ENCODE measurements around the gene POLA2. TPM values are rescaled to one million over a fixed set of nuclear protein-coding genes. Genes with fewer than 3 reads are reported as not detected.

POLA2 gene
- total RNA-seq, 1 experiment from 2014 or later = 37.7 TPM

- H3K4me3 Mint-ChIP-seq = no peak overlapping the region
- Histone ChIP-seq H3T11ph (ENCODE audit: low read length) (no peak overlapping the region), H4K5ac (ENCODE audit: insufficient read length, low read depth, low read length) (no peak overlapping the region), H3K9me3 (ENCODE audit: control insufficient read depth, low read depth, low read length) (no peaks in the 10 kb centered on the region), H2BK20ac (ENCODE audit: low read depth, low read length, poor library complexity, severe bottlenecking) (no peak overlapping the region), H2AFZ (ENCODE audit: low read length) (no peak overlapping the region), H3K27ac (ENCODE audit: insufficient read length, low read depth, low read length) (no peak overlapping the region), H3K27me3 (ENCODE audit: insufficient read depth, low read length) (no peaks in the 10 kb centered on the region), H3K9ac (ENCODE audit: extremely low read depth, insufficient read length, low read length) (no peak overlapping the region), H3K4me2 (ENCODE audit: insufficient read depth, insufficient read length, low read length) (no peak overlapping the region), H3K4me1 (ENCODE audit: insufficient read depth, low read length) (no peaks in the 10 kb centered on the region), H2BK5ac (ENCODE audit: insufficient read length, low read length) (no peak overlapping the region), H3K79me2 (ENCODE audit: insufficient read depth, low read length) (no peaks in the 10 kb centered on the region), H4K8ac (replicated peaks; ENCODE audit: insufficient read length, low read depth, low read length) (no peak overlapping the region), H2BK15ac (ENCODE audit: low read depth, low read length) (no peak overlapping the region), H3K18ac (ENCODE audit: insufficient read length, low read depth, low read length) (no peak overlapping the region), H2AK5ac (ENCODE audit: insufficient read length, low read length) (no peak overlapping the region), H3K14ac (ENCODE audit: insufficient read depth, low read length) (no peak overlapping the region), H4K20me1 (ENCODE audit: control insufficient read depth, insufficient read depth, insufficient read length) (no peaks in the 10 kb centered on the region), H2BK120ac (ENCODE audit: low read depth, low read length, poor library complexity, severe bottlenecking) (no peak overlapping the region), H3K23ac (ENCODE audit: insufficient read length, low read depth, low read length) (no peak overlapping the region), H2BK12ac (ENCODE audit: insufficient read length, low read depth, low read length) (no peak overlapping the region), H3K79me1 (ENCODE audit: insufficient read depth, low read depth, low read length, poor library complexity, severe bottlenecking) (no peaks in the 10 kb centered on the region), H3K23me2 (ENCODE audit: insufficient read length, low read depth, low read length, poor library complexity, severe bottlenecking) (no peaks in the 10 kb centered on the region), H4K91ac (ENCODE audit: insufficient read length, low read depth, low read length) (no peak overlapping the region), H3K4ac (ENCODE audit: low read depth, low read length) (no peak overlapping the region), H3K56ac (ENCODE audit: insufficient read length, low read depth, low read length) (no peak overlapping the region)
- DNase-seq = peak; percentile 67
- WGBS (ENCODE audit: extremely low coverage, insufficient read length, low lambda C conversion rate) = no CpG with 5 or more reads among the region's 6 CpGs
- H3K9me3 Mint-ChIP-seq = no peaks in the 10 kb centered on the region
- H3K27ac Mint-ChIP-seq = no peak overlapping the region
- TF ChIP-seq CTCF (conservative IDR thresholded peaks at IDR 0.05) = peak; percentile 83
- peaks cover 21 to 68% (median 56%) of the 10 kb centered on the region in 3 experiments; a peak in 6 of 7 replicates for H3K36me3 Mint-ChIP-seq (ENCODE audit: insufficient read depth in 1 of 3, low read depth in 3 of 3)
- no peaks in the 10 kb centered on the region for H3K27me3 Mint-ChIP-seq (ENCODE audit: low read depth)
- peaks cover 0 to 3% of the 10 kb centered on the region in 2 experiments; a peak in 1 of 4 replicates for H3K4me1 Mint-ChIP-seq
Measured at GRCh38 chr11:65274735-65275682, 13.2 kb downstream of the POLA2 start.

Data from H9 (cell line).